ENCODE results near the gene PARP8.
"Not testable (repeated sequence)": the region's sequence is repeated elsewhere in the genome, so short reads cannot be mapped to it uniquely, and the experiment has no call there.

PARP8 gene

GRCh38 chr5:50666261-50667022, at the start of gene PARP8:
TSS of gene PARP8 (plus strand) at chr5:50666637. CDS start at chr5:50667096, 459 bp downstream.
- DNase-seq, result peak; percentile 56

- no peak for DNase-seq
These were observed 42.8 kb upstream of the PARP8 start for GRCh38 chr5:50623666-50624065.

- peak; percentile 4 for DNase-seq
These were observed 31.6 kb upstream of the PARP8 start for GRCh38 chr5:50634866-50635265.

GRCh38 chr5:50637576-50637975, 28.9 kb upstream of the PARP8 start:
- not testable (repeated sequence) for DNase-seq

- DNase-seq, result no peak
These were observed 19.8 kb upstream of the PARP8 start for GRCh38 chr5:50646591-50646990.

GRCh38 chr5:50647726-50648125, 18.7 kb upstream of the PARP8 start:
- DNase-seq, result no peak

- DNase-seq, result no peak
These were observed 12.5 kb upstream of the PARP8 start for GRCh38 chr5:50653946-50654345.

GRCh38 chr5:50655067-50655809, 11.2 kb upstream of the PARP8 start:
- DNase-seq, result no peak

- no peak for DNase-seq
These were observed 10.6 kb upstream of the PARP8 start for GRCh38 chr5:50655810-50656205.

- no peak for DNase-seq
These were observed 9.4 kb upstream of the PARP8 start for GRCh38 chr5:50657044-50657443.

- DNase-seq, result no peak
These were observed 8.2 kb upstream of the PARP8 start for GRCh38 chr5:50658246-50658645.

GRCh38 chr5:50663636-50664035, 2.8 kb upstream of the PARP8 start:
- DNase-seq, result no peak

GRCh38 chr5:50665091-50665490, 1.3 kb upstream of the PARP8 start:
- DNase-seq, result no peak

- peak; percentile 44 for DNase-seq
These were observed 655 bp upstream of the PARP8 start for GRCh38 chr5:50665761-50666202.

- peak; percentile 62 for DNase-seq
These were observed 701 bp downstream of the PARP8 start for GRCh38 chr5:50667023-50667652.

- peak; percentile 89 for DNase-seq
These were observed 1.5 kb downstream of the PARP8 start for GRCh38 chr5:50667653-50668595.

- DNase-seq, result not testable (repeated sequence)
These were observed 2.2 kb downstream of the PARP8 start for GRCh38 chr5:50668636-50669035.

GRCh38 chr5:50672663-50673062, 6.2 kb downstream of the PARP8 start:
- no peak for DNase-seq

- not testable (repeated sequence) for DNase-seq
These were observed 7.0 kb downstream of the PARP8 start for GRCh38 chr5:50673444-50673843.

- DNase-seq, result no peak
These were observed 8.9 kb downstream of the PARP8 start for GRCh38 chr5:50675385-50675784.

GRCh38 chr5:50679554-50679953, 13.1 kb downstream of the PARP8 start:
- not testable (repeated sequence) for DNase-seq

- DNase-seq, result no peak
These were observed 18.3 kb downstream of the PARP8 start for GRCh38 chr5:50684721-50685120.

GRCh38 chr5:50687548-50687947, 21.1 kb downstream of the PARP8 start:
- no peak for DNase-seq
